Suprapubic skin (tissue), 3 donors: Measurements from ENCODE around the gene TMEM214.

Source experiments
- CTCF ChIP-seq, 2 donors: fragments of 200-600 bp in 1 of 2; fragments of 450-650 bp in 1 of 2; sonication (generic) in 1 of 2; IDR thresholded peaks; one replicate each; pipeline ENCODE4 v1.5.1; 2016 to 2019; ENCODE audit warnings: antibody characterized with exemption in 2 of 2, mild to moderate bottlenecking in 1 of 2, moderate library complexity in 1 of 2
- POLR2AphosphoS5 ChIP-seq, 3 donors: sonication (generic); formaldehyde crosslinking; IDR thresholded peaks; one replicate each; pipeline ENCODE4 v1.6.1; 2017; ENCODE audit warnings: antibody characterized with exemption in 3 of 3

GRCh38 chr2:27038012-27038411 lies 5.2 kb downstream of the TMEM214 start:
- no peak for TF ChIP-seq CTCF (IDR thresholded peaks at IDR 0.05)
- no peak for TF ChIP-seq POLR2AphosphoS5 (IDR thresholded peaks at IDR 0.05)
